ENCODE data around the gene TUBA4A. TPM values are rescaled to one million over a fixed set of nuclear protein-coding genes. Genes with fewer than 3 reads are reported as not detected.

Gene TUBA4A
- total and polyA plus RNA-seq, 9 of the 15 experiments (the other 6 are each of a cell fraction or from before 2014, with no cell fraction given) = 25.1 to 174 (median 42.4) TPM

GRCh38 chr2:219294356-219295351, 40.9 kb upstream of the TUBA4A start (continued):
- TF ChIP-seq, protein P1, sequence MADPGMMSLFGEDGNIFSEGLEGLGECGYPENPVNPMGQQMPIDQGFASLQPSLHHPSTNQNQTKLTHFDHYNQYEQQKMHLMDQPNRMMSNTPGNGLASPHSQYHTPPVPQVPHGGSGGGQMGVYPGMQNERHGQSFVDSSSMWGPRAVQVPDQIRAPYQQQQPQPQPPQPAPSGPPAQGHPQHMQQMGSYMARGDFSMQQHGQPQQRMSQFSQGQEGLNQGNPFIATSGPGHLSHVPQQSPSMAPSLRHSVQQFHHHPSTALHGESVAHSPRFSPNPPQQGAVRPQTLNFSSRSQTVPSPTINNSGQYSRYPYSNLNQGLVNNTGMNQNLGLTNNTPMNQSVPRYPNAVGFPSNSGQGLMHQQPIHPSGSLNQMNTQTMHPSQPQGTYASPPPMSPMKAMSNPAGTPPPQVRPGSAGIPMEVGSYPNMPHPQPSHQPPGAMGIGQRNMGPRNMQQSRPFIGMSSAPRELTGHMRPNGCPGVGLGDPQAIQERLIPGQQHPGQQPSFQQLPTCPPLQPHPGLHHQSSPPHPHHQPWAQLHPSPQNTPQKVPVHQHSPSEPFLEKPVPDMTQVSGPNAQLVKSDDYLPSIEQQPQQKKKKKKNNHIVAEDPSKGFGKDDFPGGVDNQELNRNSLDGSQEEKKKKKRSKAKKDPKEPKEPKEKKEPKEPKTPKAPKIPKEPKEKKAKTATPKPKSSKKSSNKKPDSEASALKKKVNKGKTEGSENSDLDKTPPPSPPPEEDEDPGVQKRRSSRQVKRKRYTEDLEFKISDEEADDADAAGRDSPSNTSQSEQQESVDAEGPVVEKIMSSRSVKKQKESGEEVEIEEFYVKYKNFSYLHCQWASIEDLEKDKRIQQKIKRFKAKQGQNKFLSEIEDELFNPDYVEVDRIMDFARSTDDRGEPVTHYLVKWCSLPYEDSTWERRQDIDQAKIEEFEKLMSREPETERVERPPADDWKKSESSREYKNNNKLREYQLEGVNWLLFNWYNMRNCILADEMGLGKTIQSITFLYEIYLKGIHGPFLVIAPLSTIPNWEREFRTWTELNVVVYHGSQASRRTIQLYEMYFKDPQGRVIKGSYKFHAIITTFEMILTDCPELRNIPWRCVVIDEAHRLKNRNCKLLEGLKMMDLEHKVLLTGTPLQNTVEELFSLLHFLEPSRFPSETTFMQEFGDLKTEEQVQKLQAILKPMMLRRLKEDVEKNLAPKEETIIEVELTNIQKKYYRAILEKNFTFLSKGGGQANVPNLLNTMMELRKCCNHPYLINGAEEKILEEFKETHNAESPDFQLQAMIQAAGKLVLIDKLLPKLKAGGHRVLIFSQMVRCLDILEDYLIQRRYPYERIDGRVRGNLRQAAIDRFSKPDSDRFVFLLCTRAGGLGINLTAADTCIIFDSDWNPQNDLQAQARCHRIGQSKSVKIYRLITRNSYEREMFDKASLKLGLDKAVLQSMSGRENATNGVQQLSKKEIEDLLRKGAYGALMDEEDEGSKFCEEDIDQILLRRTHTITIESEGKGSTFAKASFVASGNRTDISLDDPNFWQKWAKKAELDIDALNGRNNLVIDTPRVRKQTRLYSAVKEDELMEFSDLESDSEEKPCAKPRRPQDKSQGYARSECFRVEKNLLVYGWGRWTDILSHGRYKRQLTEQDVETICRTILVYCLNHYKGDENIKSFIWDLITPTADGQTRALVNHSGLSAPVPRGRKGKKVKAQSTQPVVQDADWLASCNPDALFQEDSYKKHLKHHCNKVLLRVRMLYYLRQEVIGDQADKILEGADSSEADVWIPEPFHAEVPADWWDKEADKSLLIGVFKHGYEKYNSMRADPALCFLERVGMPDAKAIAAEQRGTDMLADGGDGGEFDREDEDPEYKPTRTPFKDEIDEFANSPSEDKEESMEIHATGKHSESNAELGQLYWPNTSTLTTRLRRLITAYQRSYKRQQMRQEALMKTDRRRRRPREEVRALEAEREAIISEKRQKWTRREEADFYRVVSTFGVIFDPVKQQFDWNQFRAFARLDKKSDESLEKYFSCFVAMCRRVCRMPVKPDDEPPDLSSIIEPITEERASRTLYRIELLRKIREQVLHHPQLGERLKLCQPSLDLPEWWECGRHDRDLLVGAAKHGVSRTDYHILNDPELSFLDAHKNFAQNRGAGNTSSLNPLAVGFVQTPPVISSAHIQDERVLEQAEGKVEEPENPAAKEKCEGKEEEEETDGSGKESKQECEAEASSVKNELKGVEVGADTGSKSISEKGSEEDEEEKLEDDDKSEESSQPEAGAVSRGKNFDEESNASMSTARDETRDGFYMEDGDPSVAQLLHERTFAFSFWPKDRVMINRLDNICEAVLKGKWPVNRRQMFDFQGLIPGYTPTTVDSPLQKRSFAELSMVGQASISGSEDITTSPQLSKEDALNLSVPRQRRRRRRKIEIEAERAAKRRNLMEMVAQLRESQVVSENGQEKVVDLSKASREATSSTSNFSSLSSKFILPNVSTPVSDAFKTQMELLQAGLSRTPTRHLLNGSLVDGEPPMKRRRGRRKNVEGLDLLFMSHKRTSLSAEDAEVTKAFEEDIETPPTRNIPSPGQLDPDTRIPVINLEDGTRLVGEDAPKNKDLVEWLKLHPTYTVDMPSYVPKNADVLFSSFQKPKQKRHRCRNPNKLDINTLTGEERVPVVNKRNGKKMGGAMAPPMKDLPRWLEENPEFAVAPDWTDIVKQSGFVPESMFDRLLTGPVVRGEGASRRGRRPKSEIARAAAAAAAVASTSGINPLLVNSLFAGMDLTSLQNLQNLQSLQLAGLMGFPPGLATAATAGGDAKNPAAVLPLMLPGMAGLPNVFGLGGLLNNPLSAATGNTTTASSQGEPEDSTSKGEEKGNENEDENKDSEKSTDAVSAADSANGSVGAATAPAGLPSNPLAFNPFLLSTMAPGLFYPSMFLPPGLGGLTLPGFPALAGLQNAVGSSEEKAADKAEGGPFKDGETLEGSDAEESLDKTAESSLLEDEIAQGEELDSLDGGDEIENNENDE (IDR thresholded peaks at IDR 0.05; ENCODE audit: low read depth, low read length) = no peak
- TF ChIP-seq LCOR (CRISPR knock-in tag; IDR thresholded peaks at IDR 0.05) (0 out of 2 replicates have a peak, but pooled peaks have one; percentile 11), MXI1 (IDR thresholded peaks at IDR 0.05; ENCODE audit: low read depth, low read length) (no peak), TRIM25 (IDR thresholded peaks at IDR 0.05; ENCODE audit: borderline replicate concordance) (no peak), ZNF668 (CRISPR knock-in tag; IDR thresholded peaks at IDR 0.05) (no peak), XRCC5 (IDR thresholded peaks at IDR 0.05; ENCODE audit: low read depth, low read length) (0 out of 2 replicates have a peak, but pooled peaks have one; percentile 60), KAT8 (IDR thresholded peaks at IDR 0.05; ENCODE audit: low read depth) (no peak), THRAP3 (IDR thresholded peaks at IDR 0.05; ENCODE audit: borderline replicate concordance) (no peak)
- TF ChIP-seq, protein P2, sequence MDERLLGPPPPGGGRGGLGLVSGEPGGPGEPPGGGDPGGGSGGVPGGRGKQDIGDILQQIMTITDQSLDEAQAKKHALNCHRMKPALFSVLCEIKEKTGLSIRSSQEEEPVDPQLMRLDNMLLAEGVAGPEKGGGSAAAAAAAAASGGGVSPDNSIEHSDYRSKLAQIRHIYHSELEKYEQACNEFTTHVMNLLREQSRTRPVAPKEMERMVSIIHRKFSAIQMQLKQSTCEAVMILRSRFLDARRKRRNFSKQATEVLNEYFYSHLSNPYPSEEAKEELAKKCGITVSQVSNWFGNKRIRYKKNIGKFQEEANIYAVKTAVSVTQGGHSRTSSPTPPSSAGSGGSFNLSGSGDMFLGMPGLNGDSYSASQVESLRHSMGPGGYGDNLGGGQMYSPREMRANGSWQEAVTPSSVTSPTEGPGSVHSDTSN (CRISPR knock-in tag; IDR thresholded peaks at IDR 0.05; ENCODE audit: low read depth) = no peak
- TF ChIP-seq, protein P2 (tag; conservative IDR thresholded peaks at IDR 0.05; ENCODE audit: low read depth) = no peak
